ENCODE data around the gene HVCN1. TPM values are rescaled to one million over a fixed set of nuclear protein-coding genes. Genes with fewer than 3 reads are reported as not detected.

The HVCN1 gene
- total and polyA plus RNA-seq, 3 donors from 2014 or later = 39.7 to 139 (median 52.0) TPM

GRCh38 chr12:110687396-110688169 lies 1.3 kb downstream of the HVCN1 start:
- DNase-seq = no peak
- Histone ChIP-seq H3K27me3 (no peaks in the 10 kb centered on the region), H3K36me3 (ENCODE audit: low read depth, missing control alignments) (no peaks in the 10 kb centered on the region), H3K4me3 (no peak overlapping the region), H3K9me3 (no peaks in the 10 kb centered on the region), H3K27ac (no peak overlapping the region), H3K4me1 (peaks cover 13% of the 10 kb centered on the region)
- 86 to 91% methylated on average over 12 to 15 of the region's 15 CpGs for WGBS, 2 donors
- intact Hi-C loops (cut with DNase I; ENCODE audit: low total_unique reads) = no loop called here
- no peak for TF ChIP-seq CTCF (IDR thresholded peaks at IDR 0.05)
- no peak for TF ChIP-seq POLR2A (IDR thresholded peaks at IDR 0.05)

- Histone ChIP-seq H3K4me3 (no peak overlapping the region), H3K36me3 (ENCODE audit: low read depth, missing control alignments) (no peaks in the 10 kb centered on the region), H3K9me3 (no peaks in the 10 kb centered on the region), H3K4me1 (peaks cover 13% of the 10 kb centered on the region), H3K27me3 (no peaks in the 10 kb centered on the region), H3K27ac (no peak overlapping the region)
- intact Hi-C loops (cut with DNase I; ENCODE audit: low total_unique reads) = no loop called here
- no peak for DNase-seq
- 97 to 99% methylated on average over 3 of the region's 3 CpGs for WGBS, 2 donors
- TF ChIP-seq POLR2A (IDR thresholded peaks at IDR 0.05) = no peak
- TF ChIP-seq CTCF (IDR thresholded peaks at IDR 0.05) = no peak
These were observed 2.5 kb downstream of the HVCN1 start for GRCh38 chr12:110686294-110686903.

GRCh38 chr12:110684312-110684836 lies 4.5 kb downstream of the HVCN1 start:
- Histone ChIP-seq H3K27me3 (no peaks in the 10 kb centered on the region), H3K4me1 (peaks cover 7% of the 10 kb centered on the region), H3K36me3 (ENCODE audit: low read depth, missing control alignments) (no peaks in the 10 kb centered on the region), H3K9me3 (no peaks in the 10 kb centered on the region), H3K4me3 (no peak overlapping the region), H3K27ac (no peak overlapping the region)
- no peak for TF ChIP-seq CTCF (IDR thresholded peaks at IDR 0.05)
- no peak for TF ChIP-seq POLR2A (IDR thresholded peaks at IDR 0.05)
- intact Hi-C loops (cut with DNase I; ENCODE audit: low total_unique reads) = no loop called here
- WGBS, 2 donors = 81 to 83% methylated on average over 7 of the region's 7 CpGs
- DNase-seq = no peak

GRCh38 chr12:110683888-110684287 lies 5.0 kb downstream of the HVCN1 start:
- TF ChIP-seq POLR2A (IDR thresholded peaks at IDR 0.05) (no peak), CTCF (IDR thresholded peaks at IDR 0.05) (no peak)
- 96 to 97% methylated on average over 2 of the region's 2 CpGs for WGBS, 2 donors
- H3K36me3 ChIP-seq (ENCODE audit: low read depth, missing control alignments) = no peaks in the 10 kb centered on the region
- no peak overlapping the region for H3K27ac ChIP-seq
- no peak overlapping the region for H3K4me3 ChIP-seq
- H3K27me3 ChIP-seq = no peaks in the 10 kb centered on the region
- H3K4me1 ChIP-seq = peaks cover 7% of the 10 kb centered on the region
- intact Hi-C loops (cut with DNase I; ENCODE audit: low total_unique reads) = no loop called here
- H3K9me3 ChIP-seq = no peaks in the 10 kb centered on the region
- DNase-seq = no peak
